Neuronal stem cell (in vitro differentiated cells): Measurements from ENCODE around the gene SDHB.

Experiments used
- DNase-seq: peaks from one replicate; pipeline ENCODE4 v3.0.0-alpha.2; 2013; ENCODE audit warnings: low spot score
- H2AFZ ChIP-seq: one replicate; pipeline ENCODE4 v1.6.1; 2013; ENCODE audit warnings: mild to moderate bottlenecking, low read length, inconsistent platforms
- H2AK5ac ChIP-seq: 2 replicates; pipeline ENCODE4 v1.6.1; 2013; ENCODE audit warnings: low read depth, mild to moderate bottlenecking, inconsistent platforms, low read length, moderate library complexity, mixed read lengths
- H2BK120ac ChIP-seq: 2 replicates; pipeline ENCODE4 v1.6.1; 2013; ENCODE audit warnings: low read depth, mild to moderate bottlenecking, inconsistent platforms, low read length, moderate library complexity, mixed read lengths
- H2BK12ac ChIP-seq: one replicate; pipeline ENCODE4 v1.6.1; 2013; ENCODE audit warnings: low read length, inconsistent platforms
- H2BK15ac ChIP-seq: 2 replicates; pipeline ENCODE4 v1.6.1; 2013; ENCODE audit warnings: mild to moderate bottlenecking, low read length, inconsistent platforms, mixed read lengths
- H2BK5ac ChIP-seq: one replicate; pipeline ENCODE4 v1.6.1; 2013; ENCODE audit warnings: inconsistent platforms, mild to moderate bottlenecking, low read length, moderate library complexity
- H3K14ac ChIP-seq: one replicate; pipeline ENCODE4 v1.6.1; 2013; ENCODE audit warnings: low read length, inconsistent platforms
- H3K18ac ChIP-seq: 2 replicates; pipeline ENCODE4 v1.6.1; 2013; ENCODE audit warnings: low read length, inconsistent platforms
- H3K23ac ChIP-seq: 2 replicates; pipeline ENCODE4 v1.6.1; 2013; ENCODE audit warnings: low read depth, mild to moderate bottlenecking, mixed read lengths, low read length, inconsistent platforms; ENCODE audit not compliant: poor library complexity
- H3K27ac ChIP-seq: replicated peaks from 3 replicates; pipeline ENCODE4 v1.5.1; 2013; ENCODE audit warnings: low read length, inconsistent platforms
- H3K27me3 ChIP-seq, 3 experiments: 2 replicates each; pipeline ENCODE4 v1.6.1; 2013; ENCODE audit warnings: low read length in 3 of 3, mild to moderate bottlenecking in 2 of 3, inconsistent platforms in 1 of 3, low read depth in 1 of 3, mixed read lengths in 1 of 3, moderate library complexity in 1 of 3; ENCODE audit not compliant: control insufficient read depth in 3 of 3, insufficient read depth in 3 of 3
- H3K36me3 ChIP-seq, 2 donors: replicated peaks in 1 of 2; 2 replicates each; pipeline ENCODE4 v1.6.1; 2013; ENCODE audit warnings: low read length in 2 of 2; ENCODE audit not compliant: control insufficient read depth in 2 of 2, insufficient read depth in 2 of 2
- H3K4ac ChIP-seq: 2 replicates; pipeline ENCODE4 v1.6.1; 2013; ENCODE audit warnings: inconsistent platforms, mild to moderate bottlenecking, low read length, moderate library complexity
- H3K4me1 ChIP-seq, 2 donors: 1 replicate in 1 of 2; 2 replicates in 1 of 2; pipeline ENCODE4 v1.6.1; 2013; ENCODE audit warnings: low read length in 2 of 2, low read depth in 1 of 2; ENCODE audit not compliant: control insufficient read depth in 2 of 2, insufficient read depth in 1 of 2
- H3K4me2 ChIP-seq: one replicate; pipeline ENCODE4 v1.6.1; 2013; ENCODE audit warnings: mild to moderate bottlenecking, low read length, inconsistent platforms; ENCODE audit not compliant: insufficient read depth, poor library complexity, severe bottlenecking
- H3K4me3 ChIP-seq, 2 donors: 2 replicates each; pipeline ENCODE4 v1.5.1; 2013; ENCODE audit warnings: low read length in 2 of 2, mild to moderate bottlenecking in 2 of 2, inconsistent platforms in 1 of 2, moderate library complexity in 1 of 2
- H3K79me1 ChIP-seq: one replicate; pipeline ENCODE4 v1.6.1; 2013; ENCODE audit warnings: low read depth, mild to moderate bottlenecking, inconsistent platforms, low read length, moderate library complexity
- H3K9ac ChIP-seq: one replicate; pipeline ENCODE4 v1.6.1; 2013; ENCODE audit warnings: mild to moderate bottlenecking, low read depth, low read length, inconsistent platforms; ENCODE audit not compliant: poor library complexity
- H3K9me3 ChIP-seq, 2 donors: replicated peaks in 1 of 2; 2 replicates each; pipeline versions ENCODE3 to v1.6.1; 2013; ENCODE audit warnings: low read length in 2 of 2, mild to moderate bottlenecking in 2 of 2, inconsistent platforms in 1 of 2, low read depth in 1 of 2, mixed read lengths in 1 of 2, moderate library complexity in 1 of 2; ENCODE audit not compliant: control insufficient read depth in 2 of 2, insufficient read depth in 1 of 2
- H4K8ac ChIP-seq: one replicate; pipeline ENCODE4 v1.6.1; 2013; ENCODE audit warnings: low read depth, mild to moderate bottlenecking, inconsistent platforms, low read length, moderate library complexity
- H4K91ac ChIP-seq: one replicate; pipeline ENCODE4 v1.6.1; 2013; ENCODE audit warnings: low read length, low read depth, mild to moderate bottlenecking, inconsistent platforms; ENCODE audit not compliant: poor library complexity
- WGBS, 2 donors: extraction: QIAGEN DNeasy Blood & Tissue Kit; methylation state at CpG; one replicate each; pipeline ENCODE4 v1.1.7; 2013; ENCODE audit warnings: missing lambda C conversion rate in 2 of 2, mixed read lengths in 1 of 2; ENCODE audit not compliant: insufficient read length in 2 of 2, insufficient replicate concordance in 1 of 2; ENCODE audit errors: extremely low coverage in 2 of 2; 5-methylcytosine and 5-hydroxymethylcytosine counted together

SDHB gene

GRCh38 chr1:17089506-17089905 is 35.7 kb upstream of the SDHB start:
- Histone ChIP-seq H4K91ac (no peak overlapping the region), H2BK5ac (no peak overlapping the region), H2AFZ (peak overlapping the region; percentile 57), H3K14ac (no peak overlapping the region), H3K27ac (no peak overlapping the region), H3K9me3 (peaks cover 0 to 2% of the 10 kb centered on the region in 2 donors), H3K9ac (no peak overlapping the region), H3K23ac (no peak overlapping the region), H3K4me2 (no peak overlapping the region), H4K8ac (no peak overlapping the region), H2AK5ac (no peak overlapping the region), H3K79me1 (no peaks in the 10 kb centered on the region), H2BK12ac (no peak overlapping the region), H3K4me3 (no peak overlapping the region), H2BK15ac (no peak overlapping the region), H3K4ac (no peak overlapping the region), H2BK120ac (no peak overlapping the region), H3K27me3 (peaks cover 0 to 25% (median 0%) of the 10 kb centered on the region in 3 experiments), H3K4me1 (peaks cover 8% of the 10 kb centered on the region in 2 donors), H3K36me3 (no peaks in the 10 kb centered on the region), H3K18ac (peak overlapping the region; percentile 84)
- WGBS, 2 donors: no CpG with 5 or more reads among the region's 14 CpGs
- DNase-seq: no peak

- H2AFZ ChIP-seq: no peak overlapping the region
- H3K27me3 ChIP-seq: peaks cover 0 to 25% (median 0%) of the 10 kb centered on the region in 3 experiments
- no peak overlapping the region for H3K4ac ChIP-seq
- H3K4me3 ChIP-seq: no peak overlapping the region
- H3K23ac ChIP-seq: no peak overlapping the region
- H2BK15ac ChIP-seq: no peak overlapping the region
- WGBS, 2 donors: no CpG with 5 or more reads among the region's 6 CpGs
- no peaks in the 10 kb centered on the region for H3K36me3 ChIP-seq
- H2BK12ac ChIP-seq: no peak overlapping the region
- H3K9ac ChIP-seq: no peak overlapping the region
- no peak overlapping the region for H4K8ac ChIP-seq
- H2AK5ac ChIP-seq: no peak overlapping the region
- no peak overlapping the region for H4K91ac ChIP-seq
- no peak overlapping the region for H2BK120ac ChIP-seq
- H3K18ac ChIP-seq: no peak overlapping the region
- no peaks in the 10 kb centered on the region for H3K9me3 ChIP-seq
- no peak overlapping the region for H2BK5ac ChIP-seq
- H3K79me1 ChIP-seq: no peaks in the 10 kb centered on the region
- H3K27ac ChIP-seq: no peak overlapping the region
- DNase-seq: no peak
- peaks cover 8% of the 10 kb centered on the region in 2 donors for H3K4me1 ChIP-seq
- H3K14ac ChIP-seq: no peak overlapping the region
- H3K4me2 ChIP-seq: no peak overlapping the region
Measured at GRCh38 chr1:17086751-17087150, 32.9 kb upstream of the SDHB start.

- no peaks in the 10 kb centered on the region for H3K9me3 ChIP-seq
- no peaks in the 10 kb centered on the region for H3K79me1 ChIP-seq
- no peak overlapping the region for H3K18ac ChIP-seq
- no peaks in the 10 kb centered on the region for H3K36me3 ChIP-seq
- no peak overlapping the region for H2BK15ac ChIP-seq
- no peak overlapping the region for H2AFZ ChIP-seq
- H3K9ac ChIP-seq: no peak overlapping the region
- no peak overlapping the region for H3K27ac ChIP-seq
- H3K23ac ChIP-seq: no peak overlapping the region
- no peak overlapping the region for H2AK5ac ChIP-seq
- no peak overlapping the region for H3K4me3 ChIP-seq
- H4K91ac ChIP-seq: no peak overlapping the region
- H3K27me3 ChIP-seq: peaks cover 0 to 19% (median 0%) of the 10 kb centered on the region in 3 experiments
- no peak overlapping the region for H3K4me2 ChIP-seq
- no peak overlapping the region for H3K4ac ChIP-seq
- DNase-seq: no peak
- H2BK120ac ChIP-seq: no peak overlapping the region
- H2BK5ac ChIP-seq: no peak overlapping the region
- no peak overlapping the region for H2BK12ac ChIP-seq
- WGBS, 2 donors: no CpG with 5 or more reads among the region's 10 CpGs
- H4K8ac ChIP-seq: no peak overlapping the region
- peaks cover 8% of the 10 kb centered on the region in 2 donors for H3K4me1 ChIP-seq
- no peak overlapping the region for H3K14ac ChIP-seq
Measured at GRCh38 chr1:17084787-17085186, 31.0 kb upstream of the SDHB start.

GRCh38 chr1:17082761-17083160 is 28.9 kb upstream of the SDHB start:
- Histone ChIP-seq H3K18ac (no peak overlapping the region), H3K4me3 (no peak overlapping the region), H2BK120ac (no peak overlapping the region), H3K23ac (no peak overlapping the region), H3K9ac (no peak overlapping the region), H3K14ac (no peak overlapping the region), H3K4me2 (no peak overlapping the region), H2AK5ac (no peak overlapping the region), H2BK12ac (no peak overlapping the region), H3K27ac (no peak overlapping the region), H2BK5ac (no peak overlapping the region), H3K36me3 (no peaks in the 10 kb centered on the region), H3K27me3 (peaks cover 0 to 13% (median 0%) of the 10 kb centered on the region in 3 experiments), H4K8ac (no peak overlapping the region), H3K79me1 (no peaks in the 10 kb centered on the region), H4K91ac (no peak overlapping the region), H3K4me1 (peaks cover 0 to 1% of the 10 kb centered on the region in 2 donors), H2AFZ (no peak overlapping the region), H2BK15ac (no peak overlapping the region), H3K9me3 (no peaks in the 10 kb centered on the region), H3K4ac (no peak overlapping the region)
- DNase-seq: no peak
- WGBS, 2 donors: no CpG with 5 or more reads among the region's 3 CpGs
